GM12878 (cell line): Measurements from ENCODE around the gene GDA. TPM values are rescaled to one million over a fixed set of nuclear protein-coding genes. Genes with fewer than 3 reads are reported as not detected.

Source experiments
- BACH1 ChIP-seq: fragments of 450-650 bp; IDR thresholded peaks from 2 replicates; pipeline ENCODE4 v1.6.1; 2017; ENCODE audit warnings: mild to moderate bottlenecking, borderline replicate concordance
- BCL3 ChIP-seq: IDR thresholded peaks from 2 replicates; pipeline ENCODE4 v1.6.1; 2011; ENCODE audit warnings: borderline replicate concordance, low read depth, mild to moderate bottlenecking, moderate library complexity, low read length; ENCODE audit not compliant: insufficient read depth, poor library complexity, severe bottlenecking
- BHLHE40 ChIP-seq, 2 experiments: fragments of 450-650 bp in 1 of 2; IDR thresholded peaks; 2 replicates each; pipeline ENCODE4 v1.6.1; 2011 to 2017; ENCODE audit warnings: low read depth in 2 of 2, borderline replicate concordance in 1 of 2, improper control_type of control experiment in 1 of 2, low read length in 1 of 2, mild to moderate bottlenecking in 1 of 2
- BRCA1 ChIP-seq: IDR thresholded peaks from 2 replicates; pipeline ENCODE4 v1.6.1; 2011; ENCODE audit warnings: low read depth, low read length, improper control_type of control experiment
- CHD2 ChIP-seq: IDR thresholded peaks from 2 replicates; pipeline ENCODE4 v1.6.1; 2011; ENCODE audit warnings: low read depth, low read length, improper control_type of control experiment, borderline replicate concordance
- CHD4 ChIP-seq: fragments of 200-600 bp; sonication (generic); IDR thresholded peaks from 2 replicates; pipeline ENCODE4 v1.6.1; 2016; ENCODE audit warnings: mild to moderate bottlenecking
- CREB1 ChIP-seq: IDR thresholded peaks from 2 replicates; pipeline ENCODE4 v1.6.1; 2012; ENCODE audit warnings: low read depth, mild to moderate bottlenecking, inconsistent platforms
- EED ChIP-seq: sonication (generic); IDR thresholded peaks from 2 replicates; pipeline ENCODE4 v1.6.1; 2016; ENCODE audit warnings: antibody characterized with exemption, low read depth
- GATAD2B ChIP-seq: fragments of 450-650 bp; conservative IDR thresholded peaks from 2 replicates; pipeline ENCODE4 v1.6.1; 2017; ENCODE audit warnings: low read depth, mild to moderate bottlenecking, moderate library complexity
- MEF2B ChIP-seq: fragments of 450-650 bp; IDR thresholded peaks from 2 replicates; pipeline ENCODE4 v1.6.1; 2018; ENCODE audit warnings: mild to moderate bottlenecking, moderate library complexity; ENCODE audit not compliant: partially characterized antibody, poor library complexity, severe bottlenecking
- MTA3 ChIP-seq: IDR thresholded peaks from 2 replicates; pipeline ENCODE4 v1.6.1; 2012; ENCODE audit warnings: low read length, inconsistent platforms, borderline replicate concordance
- NFXL1 ChIP-seq: fragments of 450-650 bp; IDR thresholded peaks from 2 replicates; pipeline ENCODE4 v1.6.1; 2017; ENCODE audit warnings: antibody characterized with exemption, mild to moderate bottlenecking, borderline replicate concordance
- NR2C1 ChIP-seq: fragments of 450-650 bp; IDR thresholded peaks from 2 replicates; pipeline ENCODE4 v1.6.1; 2017; ENCODE audit warnings: antibody characterized with exemption, mild to moderate bottlenecking, moderate library complexity
- PBX3 ChIP-seq: IDR thresholded peaks from 2 replicates; pipeline ENCODE4 v1.6.1; 2011; ENCODE audit warnings: mild to moderate bottlenecking, low read depth, low read length, moderate library complexity; ENCODE audit not compliant: insufficient replicate concordance
- POLR2AphosphoS2 ChIP-seq: IDR thresholded peaks from 2 replicates; pipeline ENCODE4 v1.6.1; 2011; ENCODE audit warnings: low read depth, mild to moderate bottlenecking, low read length, improper control_type of control experiment, moderate library complexity
- RFX5 ChIP-seq: IDR thresholded peaks from 2 replicates; pipeline ENCODE4 v1.6.1; 2011; ENCODE audit warnings: low read depth, low read length, improper control_type of control experiment
- SMAD5 ChIP-seq: IDR thresholded peaks from 2 replicates; pipeline ENCODE4 v1.6.1; 2016; ENCODE audit warnings: antibody characterized with exemption, low read depth
- TCF7 ChIP-seq: IDR thresholded peaks from 2 replicates; pipeline ENCODE4 v1.6.1; 2014; ENCODE audit warnings: antibody characterized with exemption, borderline replicate concordance
- ZNF217 ChIP-seq: fragments of 450-650 bp; IDR thresholded peaks from 2 replicates; pipeline ENCODE4 v1.6.1; 2017; ENCODE audit warnings: antibody characterized with exemption, mild to moderate bottlenecking
- ZNF384 ChIP-seq: IDR thresholded peaks from 2 replicates; pipeline ENCODE4 v1.6.1; 2012; ENCODE audit warnings: low read depth, mild to moderate bottlenecking, low read length, improper control_type of control experiment, borderline replicate concordance
- ZNF622 ChIP-seq: fragments of 450-650 bp; IDR thresholded peaks from 2 replicates; pipeline ENCODE4 v1.6.1; 2017; ENCODE audit warnings: mild to moderate bottlenecking, inconsistent platforms
- polyA plus RNA-seq, 11 experiments: library from polyadenylated mRNA; depleted of rRNA in 4 of 11; unstranded in 6 of 11; stranded (reverse) in 5 of 11; fragments of >200 nt; fragmentation: Nextera tagmentation in 4 of 11; fragmentation: Illumina TruSeq in 1 of 11; extraction: Ambion mirVana in 4 of 11; extraction: Trizol in 1 of 11; gene quantifications; 1 replicate in 1 of 11; 2 replicates in 10 of 11; pipeline versions ENCODE4 v1.2.1 to v1.2.3, GENCODE V29; 2011 to 2016; ENCODE audit warnings: inconsistent platforms in 2 of 11, missing spikeins in 2 of 11, low read depth in 1 of 11
- total RNA-seq, 4 experiments: library from RNA; depleted of rRNA in 3 of 4; stranded (reverse); fragments of >200 nt in 3 of 4; fragmentation: Illumina TruSeq in 1 of 4; extraction: Trizol in 1 of 4; gene quantifications; 2 replicates each; pipeline versions ENCODE4 v1.2.1 to v1.2.3, GENCODE V29; 2013 to 2021
- TF ChIP-seq, protein P1 (sequence below): fragments of 450-650 bp; IDR thresholded peaks from 2 replicates; pipeline ENCODE4 v1.6.1; 2016; ENCODE audit warnings: mild to moderate bottlenecking
- TF ChIP-seq, protein P2 (sequence below): fragments of 450-650 bp; IDR thresholded peaks from 2 replicates; pipeline ENCODE4 v1.6.1; 2017; ENCODE audit warnings: mild to moderate bottlenecking, moderate library complexity

Gene GDA
- total and polyA plus RNA-seq, 10 of the 15 experiments (the other 5 are each of a cell fraction or from before 2014, with no cell fraction given): 0.19 to 17.9 (median 0.48) TPM; not detected in 2

GRCh38 chr9:72154468-72155285, 5.4 kb downstream of the GDA start (continued):
- no peak for TF ChIP-seq ZNF622
- TF ChIP-seq CREB1: no peak
- no peak for TF ChIP-seq GATAD2B
- TF ChIP-seq BRCA1: no peak
- peak; percentile 97 for TF ChIP-seq MEF2B
- no peak for TF ChIP-seq MTA3
- TF ChIP-seq TCF7: no peak
- TF ChIP-seq, protein P1, sequence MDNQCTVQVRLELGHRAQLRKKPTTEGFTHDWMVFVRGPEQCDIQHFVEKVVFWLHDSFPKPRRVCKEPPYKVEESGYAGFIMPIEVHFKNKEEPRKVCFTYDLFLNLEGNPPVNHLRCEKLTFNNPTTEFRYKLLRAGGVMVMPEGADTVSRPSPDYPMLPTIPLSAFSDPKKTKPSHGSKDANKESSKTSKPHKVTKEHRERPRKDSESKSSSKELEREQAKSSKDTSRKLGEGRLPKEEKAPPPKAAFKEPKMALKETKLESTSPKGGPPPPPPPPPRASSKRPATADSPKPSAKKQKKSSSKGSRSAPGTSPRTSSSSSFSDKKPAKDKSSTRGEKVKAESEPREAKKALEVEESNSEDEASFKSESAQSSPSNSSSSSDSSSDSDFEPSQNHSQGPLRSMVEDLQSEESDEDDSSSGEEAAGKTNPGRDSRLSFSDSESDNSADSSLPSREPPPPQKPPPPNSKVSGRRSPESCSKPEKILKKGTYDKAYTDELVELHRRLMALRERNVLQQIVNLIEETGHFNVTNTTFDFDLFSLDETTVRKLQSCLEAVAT: peak; percentile 85
- no peak for TF ChIP-seq SMAD5
- no peak; the same call in 1 of the 2 replicates for TF ChIP-seq ZNF217
- TF ChIP-seq, protein P2, sequence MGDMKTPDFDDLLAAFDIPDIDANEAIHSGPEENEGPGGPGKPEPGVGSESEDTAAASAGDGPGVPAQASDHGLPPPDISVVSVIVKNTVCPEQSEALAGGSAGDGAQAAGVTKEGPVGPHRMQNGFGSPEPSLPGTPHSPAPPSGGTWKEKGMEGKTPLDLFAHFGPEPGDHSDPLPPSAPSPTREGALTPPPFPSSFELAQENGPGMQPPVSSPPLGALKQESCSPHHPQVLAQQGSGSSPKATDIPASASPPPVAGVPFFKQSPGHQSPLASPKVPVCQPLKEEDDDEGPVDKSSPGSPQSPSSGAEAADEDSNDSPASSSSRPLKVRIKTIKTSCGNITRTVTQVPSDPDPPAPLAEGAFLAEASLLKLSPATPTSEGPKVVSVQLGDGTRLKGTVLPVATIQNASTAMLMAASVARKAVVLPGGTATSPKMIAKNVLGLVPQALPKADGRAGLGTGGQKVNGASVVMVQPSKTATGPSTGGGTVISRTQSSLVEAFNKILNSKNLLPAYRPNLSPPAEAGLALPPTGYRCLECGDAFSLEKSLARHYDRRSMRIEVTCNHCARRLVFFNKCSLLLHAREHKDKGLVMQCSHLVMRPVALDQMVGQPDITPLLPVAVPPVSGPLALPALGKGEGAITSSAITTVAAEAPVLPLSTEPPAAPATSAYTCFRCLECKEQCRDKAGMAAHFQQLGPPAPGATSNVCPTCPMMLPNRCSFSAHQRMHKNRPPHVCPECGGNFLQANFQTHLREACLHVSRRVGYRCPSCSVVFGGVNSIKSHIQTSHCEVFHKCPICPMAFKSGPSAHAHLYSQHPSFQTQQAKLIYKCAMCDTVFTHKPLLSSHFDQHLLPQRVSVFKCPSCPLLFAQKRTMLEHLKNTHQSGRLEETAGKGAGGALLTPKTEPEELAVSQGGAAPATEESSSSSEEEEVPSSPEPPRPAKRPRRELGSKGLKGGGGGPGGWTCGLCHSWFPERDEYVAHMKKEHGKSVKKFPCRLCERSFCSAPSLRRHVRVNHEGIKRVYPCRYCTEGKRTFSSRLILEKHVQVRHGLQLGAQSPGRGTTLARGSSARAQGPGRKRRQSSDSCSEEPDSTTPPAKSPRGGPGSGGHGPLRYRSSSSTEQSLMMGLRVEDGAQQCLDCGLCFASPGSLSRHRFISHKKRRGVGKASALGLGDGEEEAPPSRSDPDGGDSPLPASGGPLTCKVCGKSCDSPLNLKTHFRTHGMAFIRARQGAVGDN: no peak
- TF ChIP-seq CHD4: no peak
- no peak for TF ChIP-seq NFXL1
- TF ChIP-seq BHLHE40 (IDR thresholded peaks at IDR 0.05; ENCODE audit: borderline replicate concordance in 1 of 2, low read depth in 2 of 2, low read length in 1 of 2): peak; percentile 76 to 91; a peak in 2 of 4 replicates
- no peak for TF ChIP-seq POLR2AphosphoS2
- TF ChIP-seq CHD2: no peak
- no peak for TF ChIP-seq NR2C1
- TF ChIP-seq PBX3: no peak
- TF ChIP-seq EED: no peak
- TF ChIP-seq BCL3: no peak
- no peak for TF ChIP-seq RFX5
- 0 out of 2 replicates have a peak, but pooled peaks have one; percentile 31 for TF ChIP-seq BACH1
- TF ChIP-seq ZNF384: no peak
